ENCODE data around the gene OLFM2.
A peak's percentile ranks its signal among the peaks of the same experiment; 100 is the strongest.
"Not testable (repeated sequence)": the region's sequence is repeated elsewhere in the genome, so short reads cannot be mapped to it uniquely, and the experiment has no call there.

OLFM2 gene

GRCh38 chr19:9932835-9933234 is 3.5 kb downstream of the OLFM2 start:
- Mint-ChIP-seq H3K36me3 (ENCODE audit: low read depth) (no peaks in the 10 kb centered on the region), H3K27ac (no peak overlapping the region), H3K9me3 (no peaks in the 10 kb centered on the region), H3K27me3 (peaks cover 56% of the 10 kb centered on the region), H3K4me1 (ENCODE audit: low read depth) (peaks cover 31% of the 10 kb centered on the region), H3K4me3 (no peak overlapping the region)
- no peak for DNase-seq

- Mint-ChIP-seq H3K36me3 (ENCODE audit: low read depth) (no peaks in the 10 kb centered on the region), H3K27ac (no peak overlapping the region), H3K9me3 (no peaks in the 10 kb centered on the region), H3K4me1 (ENCODE audit: low read depth) (peaks cover 26% of the 10 kb centered on the region), H3K4me3 (no peak overlapping the region), H3K27me3 (peaks cover 45% of the 10 kb centered on the region)
- no peak for DNase-seq
Measured at GRCh38 chr19:9931629-9932028, 4.7 kb downstream of the OLFM2 start.

GRCh38 chr19:9923440-9923839 is 12.9 kb downstream of the OLFM2 start:
- Mint-ChIP-seq H3K36me3 (ENCODE audit: low read depth) (no peaks in the 10 kb centered on the region), H3K4me3 (no peak overlapping the region), H3K4me1 (ENCODE audit: low read depth) (no peaks in the 10 kb centered on the region), H3K27ac (no peak overlapping the region), H3K27me3 (peaks cover 17% of the 10 kb centered on the region), H3K9me3 (no peaks in the 10 kb centered on the region)
- DNase-seq, result no peak

GRCh38 chr19:9922782-9923379 is 13.4 kb downstream of the OLFM2 start:
- peaks cover 22% of the 10 kb centered on the region for H3K27me3 Mint-ChIP-seq
- H3K4me3 Mint-ChIP-seq; H3K4me1 Mint-ChIP-seq (ENCODE audit: low read depth); H3K9me3 Mint-ChIP-seq; H3K27ac Mint-ChIP-seq; H3K36me3 Mint-ChIP-seq (ENCODE audit: low read depth); DNase-seq: not testable (repeated sequence)

- Mint-ChIP-seq H3K27ac (no peak overlapping the region), H3K36me3 (ENCODE audit: low read depth) (no peaks in the 10 kb centered on the region), H3K9me3 (no peaks in the 10 kb centered on the region), H3K27me3 (peaks cover 35% of the 10 kb centered on the region), H3K4me1 (ENCODE audit: low read depth) (peaks cover 8% of the 10 kb centered on the region), H3K4me3 (no peak overlapping the region)
- DNase-seq, result no peak
Measured at GRCh38 chr19:9917321-9917720, 19.0 kb downstream of the OLFM2 start.

GRCh38 chr19:9916719-9917118 is 19.6 kb downstream of the OLFM2 start:
- peaks cover 35% of the 10 kb centered on the region for H3K27me3 Mint-ChIP-seq
- no peak overlapping the region for H3K27ac Mint-ChIP-seq
- no peak for DNase-seq
- no peaks in the 10 kb centered on the region for H3K9me3 Mint-ChIP-seq
- H3K36me3 Mint-ChIP-seq (ENCODE audit: low read depth), result no peaks in the 10 kb centered on the region
- H3K4me1 Mint-ChIP-seq (ENCODE audit: low read depth), result peaks cover 8% of the 10 kb centered on the region
- no peak overlapping the region for H3K4me3 Mint-ChIP-seq

GRCh38 chr19:9914315-9915207 is 21.8 kb downstream of the OLFM2 start:
- no peak overlapping the region for H3K27ac Mint-ChIP-seq

GRCh38 chr19:9914001-9914314 is 22.4 kb downstream of the OLFM2 start:
- no peak for DNase-seq
- peaks cover 33% of the 10 kb centered on the region for H3K27me3 Mint-ChIP-seq
- H3K27ac Mint-ChIP-seq, result no peak overlapping the region

More at GRCh38 chr19:9914315-9915207, 21.8 kb downstream of the OLFM2 start:
- H3K27me3 Mint-ChIP-seq, result peaks cover 32% of the 10 kb centered on the region
- no peaks in the 10 kb centered on the region for H3K9me3 Mint-ChIP-seq
- peaks cover 8% of the 10 kb centered on the region for H3K4me1 Mint-ChIP-seq (ENCODE audit: low read depth)
- DNase-seq, result peak; percentile 88
- peak overlapping the region; percentile 70 for H3K4me3 Mint-ChIP-seq
- H3K36me3 Mint-ChIP-seq (ENCODE audit: low read depth), result no peaks in the 10 kb centered on the region

GRCh38 chr19:9913237-9914000 is 22.9 kb downstream of the OLFM2 start:
- H3K4me1 Mint-ChIP-seq (ENCODE audit: low read depth), result peaks cover 8% of the 10 kb centered on the region
- H3K9me3 Mint-ChIP-seq, result no peaks in the 10 kb centered on the region
- no peaks in the 10 kb centered on the region for H3K36me3 Mint-ChIP-seq (ENCODE audit: low read depth)
- H3K27ac Mint-ChIP-seq, result no peak overlapping the region
- H3K4me3 Mint-ChIP-seq, result peak overlapping the region; percentile 65
- peak; percentile 35 for DNase-seq
- peaks cover 28% of the 10 kb centered on the region for H3K27me3 Mint-ChIP-seq

More at GRCh38 chr19:9914001-9914314, 22.4 kb downstream of the OLFM2 start:
- H3K36me3 Mint-ChIP-seq (ENCODE audit: low read depth), result no peaks in the 10 kb centered on the region
- H3K4me1 Mint-ChIP-seq (ENCODE audit: low read depth), result peaks cover 8% of the 10 kb centered on the region
- H3K4me3 Mint-ChIP-seq, result peak overlapping the region; percentile 70
- no peaks in the 10 kb centered on the region for H3K9me3 Mint-ChIP-seq

GRCh38 chr19:9912551-9913236 is 23.6 kb downstream of the OLFM2 start:
- no peak for DNase-seq
- H3K4me3 Mint-ChIP-seq, result peak overlapping the region; percentile 65
- H3K27ac Mint-ChIP-seq, result peak overlapping the region; percentile 30
- H3K36me3 Mint-ChIP-seq (ENCODE audit: low read depth), result no peaks in the 10 kb centered on the region
- peaks cover 8% of the 10 kb centered on the region for H3K4me1 Mint-ChIP-seq (ENCODE audit: low read depth)
- peaks cover 24% of the 10 kb centered on the region for H3K27me3 Mint-ChIP-seq
- H3K9me3 Mint-ChIP-seq, result no peaks in the 10 kb centered on the region

- H3K27me3 Mint-ChIP-seq, result peaks cover 15% of the 10 kb centered on the region
- H3K27ac Mint-ChIP-seq, result no peak overlapping the region
- H3K9me3 Mint-ChIP-seq, result no peaks in the 10 kb centered on the region
- H3K36me3 Mint-ChIP-seq (ENCODE audit: low read depth), result no peaks in the 10 kb centered on the region
- H3K4me3 Mint-ChIP-seq, result no peak overlapping the region
- H3K4me1 Mint-ChIP-seq (ENCODE audit: low read depth), result peaks cover 8% of the 10 kb centered on the region
- DNase-seq, result no peak
Measured at GRCh38 chr19:9911524-9912185, 24.7 kb downstream of the OLFM2 start.

GRCh38 chr19:9910625-9911024 is 25.7 kb downstream of the OLFM2 start:
- no peak for DNase-seq
- Mint-ChIP-seq H3K27ac (no peak overlapping the region), H3K4me3 (no peak overlapping the region), H3K27me3 (peaks cover 13% of the 10 kb centered on the region), H3K4me1 (ENCODE audit: low read depth) (peaks cover 8% of the 10 kb centered on the region), H3K36me3 (ENCODE audit: low read depth) (no peaks in the 10 kb centered on the region), H3K9me3 (no peaks in the 10 kb centered on the region)

- H3K4me3 Mint-ChIP-seq, result no peak overlapping the region
- no peak for DNase-seq
- no peaks in the 10 kb centered on the region for H3K9me3 Mint-ChIP-seq
- H3K4me1 Mint-ChIP-seq (ENCODE audit: low read depth), result peaks cover 7% of the 10 kb centered on the region
- no peaks in the 10 kb centered on the region for H3K36me3 Mint-ChIP-seq (ENCODE audit: low read depth)
- peaks cover 11% of the 10 kb centered on the region for H3K27me3 Mint-ChIP-seq
- H3K27ac Mint-ChIP-seq, result no peak overlapping the region
Measured at GRCh38 chr19:9909251-9909650, 27.1 kb downstream of the OLFM2 start.

Data from activated T-cell treated with anti-CD3 and anti-CD28 coated beads, Interleukin-2, amount 50 U/mL, for 24 hours (primary cell).